ENCODE measurements around the gene TULP1.

DNA sequence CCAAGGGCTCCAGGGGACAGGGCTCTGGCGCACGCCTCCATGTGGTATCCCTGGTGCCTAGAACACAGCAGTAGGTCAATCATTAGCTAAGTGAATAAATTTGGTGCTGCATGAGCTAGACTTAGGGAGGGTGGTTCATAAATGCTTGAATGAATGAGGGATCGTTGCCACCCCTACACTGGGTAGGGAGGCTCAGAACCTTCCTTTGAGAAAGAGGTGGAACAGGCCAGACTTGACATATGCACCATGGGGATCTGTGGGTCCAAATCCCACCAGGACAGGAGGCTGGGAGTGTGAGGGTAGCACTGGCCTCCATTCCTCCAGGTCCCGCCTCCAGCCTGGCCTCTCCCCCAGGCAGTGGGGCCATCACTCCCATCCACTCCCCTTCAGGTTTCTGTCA is 29.6 kb downstream of the TULP1 start:
- TF ChIP-seq EZH2phosphoT487 (IDR thresholded peaks at IDR 0.05; ENCODE audit: insufficient read depth, low read depth) (no peak), EZH2 (IDR thresholded peaks at IDR 0.05; ENCODE audit: insufficient read depth, poor library complexity, severe bottlenecking) (no peak)
